HL-60 (cell line): ENCODE results near the gene TPK1.

Source experiments
- CTCF ChIP-seq: IDR thresholded peaks from one replicate; pipeline ENCODE4 v1.5.1; 2011; ENCODE audit warnings: low read length, control low read depth, inconsistent platforms; ENCODE audit not compliant: insufficient read depth
- POLR2AphosphoS5 ChIP-seq: IDR thresholded peaks from 2 replicates; pipeline ENCODE4 v1.6.1; 2012; ENCODE audit warnings: low read depth
- REST ChIP-seq: IDR thresholded peaks from 2 replicates; pipeline ENCODE4 v1.6.1; 2012; ENCODE audit warnings: low read depth; ENCODE audit not compliant: insufficient replicate concordance
- SPI1 ChIP-seq: IDR thresholded peaks from 2 replicates; pipeline ENCODE4 v1.6.1; 2012; ENCODE audit warnings: low read depth, mild to moderate bottlenecking, borderline replicate concordance

GRCh38 chr7:144517749-144518148 lies 318.1 kb downstream of the TPK1 start:
- TF ChIP-seq CTCF = no peak
- no peak for TF ChIP-seq POLR2AphosphoS5
- TF ChIP-seq REST = no peak
- no peak for TF ChIP-seq SPI1
